Measurements from ENCODE around the gene TMEM163.

The TMEM163 gene

GRCh38 chr2:134460583-134460998, 258.2 kb downstream of the TMEM163 start:
- DNase-seq, result peak in 48 of 56 donors; percentile 8 to 83 (median 43)

- DNase-seq, result no peak
Observed at GRCh38 chr2:134459706-134460406, 258.9 kb downstream of the TMEM163 start.

GRCh38 chr2:134458950-134459349, 259.9 kb downstream of the TMEM163 start:
- DNase-seq, result no peak

GRCh38 chr2:134458473-134458853, 260.3 kb downstream of the TMEM163 start:
- no peak for DNase-seq

- no peak for DNase-seq
Observed at GRCh38 chr2:134457765-134458472, 260.9 kb downstream of the TMEM163 start.

GRCh38 chr2:134457353-134457752, 261.4 kb downstream of the TMEM163 start:
- no peak for DNase-seq

GRCh38 chr2:134455426-134455825, 263.4 kb downstream of the TMEM163 start:
- no peak for DNase-seq

GRCh38 chr2:134454931-134455330, 263.9 kb downstream of the TMEM163 start:
- DNase-seq, result no peak

- no peak for DNase-seq
Observed at GRCh38 chr2:134454426-134454825, 264.4 kb downstream of the TMEM163 start.

GRCh38 chr2:134453973-134454372, 264.8 kb downstream of the TMEM163 start:
- DNase-seq, result no peak

GRCh38 chr2:134453476-134453875, 265.3 kb downstream of the TMEM163 start:
- DNase-seq, result no peak

GRCh38 chr2:134452042-134452733, 266.6 kb downstream of the TMEM163 start:
- DNase-seq, result no peak

- no peak for DNase-seq
Observed at GRCh38 chr2:134451347-134451630, 267.5 kb downstream of the TMEM163 start.

- DNase-seq, result no peak
Observed at GRCh38 chr2:134449751-134450513, 268.9 kb downstream of the TMEM163 start.

- DNase-seq, result no peak
Observed at GRCh38 chr2:134449157-134449556, 269.6 kb downstream of the TMEM163 start.

GRCh38 chr2:134448650-134449049, 270.1 kb downstream of the TMEM163 start:
- DNase-seq, result no peak

GRCh38 chr2:134447669-134448068, 271.1 kb downstream of the TMEM163 start:
- no peak for DNase-seq

- peak in 3 of 56 donors; percentile 8 to 29 (median 19) for DNase-seq
Observed at GRCh38 chr2:134446383-134447017, 272.3 kb downstream of the TMEM163 start.

GRCh38 chr2:134445985-134446382, 272.8 kb downstream of the TMEM163 start:
- no peak for DNase-seq

GRCh38 chr2:134445116-134445515, 273.7 kb downstream of the TMEM163 start:
- no peak for DNase-seq

GRCh38 chr2:134443814-134444480, 274.9 kb downstream of the TMEM163 start:
- no peak for DNase-seq

All from nucleus accumbens (tissue), 56 donors.